Measurements from ENCODE around the gene NR3C1. TPM values are rescaled to one million over a fixed set of nuclear protein-coding genes. Genes with fewer than 3 reads are reported as not detected.

NR3C1 gene
- total RNA-seq, 1 donor from 2014 or later, result 76.7 TPM

- no peak overlapping the region for H3K4me3 ChIP-seq (ENCODE audit: low read length in 3 of 3)
- H3K4me1 ChIP-seq (ENCODE audit: control insufficient read depth in 3 of 3, insufficient read depth in 3 of 3, low read length in 3 of 3), result peaks cover 11 to 21% (median 11%) of the 10 kb centered on the region in 3 donors
- H3K36me3 ChIP-seq (ENCODE audit: control insufficient read depth in 3 of 3, insufficient read depth in 3 of 3, low read length in 3 of 3), result no peaks in the 10 kb centered on the region
- H3K9me3 ChIP-seq (ENCODE audit: control insufficient read depth in 3 of 3, low read length in 3 of 3), result no peaks in the 10 kb centered on the region
- H3K27ac ChIP-seq (ENCODE audit: low read depth, low read length), result no peak overlapping the region
- no peak overlapping the region for H3K9ac ChIP-seq (ENCODE audit: low read depth in 1 of 3, low read length in 3 of 3)
- no peaks in the 10 kb centered on the region for H3K27me3 ChIP-seq (ENCODE audit: control insufficient read depth in 3 of 3, insufficient read depth in 3 of 3, low read length in 3 of 3)
These were observed 169.2 kb downstream of the NR3C1 start for GRCh38 chr5:143234162-143234842.

- H3K27me3 ChIP-seq (ENCODE audit: control insufficient read depth in 3 of 3, insufficient read depth in 3 of 3, low read length in 3 of 3), result no peaks in the 10 kb centered on the region
These were observed 170.5 kb downstream of the NR3C1 start for GRCh38 chr5:143233031-143233430.

DNA sequence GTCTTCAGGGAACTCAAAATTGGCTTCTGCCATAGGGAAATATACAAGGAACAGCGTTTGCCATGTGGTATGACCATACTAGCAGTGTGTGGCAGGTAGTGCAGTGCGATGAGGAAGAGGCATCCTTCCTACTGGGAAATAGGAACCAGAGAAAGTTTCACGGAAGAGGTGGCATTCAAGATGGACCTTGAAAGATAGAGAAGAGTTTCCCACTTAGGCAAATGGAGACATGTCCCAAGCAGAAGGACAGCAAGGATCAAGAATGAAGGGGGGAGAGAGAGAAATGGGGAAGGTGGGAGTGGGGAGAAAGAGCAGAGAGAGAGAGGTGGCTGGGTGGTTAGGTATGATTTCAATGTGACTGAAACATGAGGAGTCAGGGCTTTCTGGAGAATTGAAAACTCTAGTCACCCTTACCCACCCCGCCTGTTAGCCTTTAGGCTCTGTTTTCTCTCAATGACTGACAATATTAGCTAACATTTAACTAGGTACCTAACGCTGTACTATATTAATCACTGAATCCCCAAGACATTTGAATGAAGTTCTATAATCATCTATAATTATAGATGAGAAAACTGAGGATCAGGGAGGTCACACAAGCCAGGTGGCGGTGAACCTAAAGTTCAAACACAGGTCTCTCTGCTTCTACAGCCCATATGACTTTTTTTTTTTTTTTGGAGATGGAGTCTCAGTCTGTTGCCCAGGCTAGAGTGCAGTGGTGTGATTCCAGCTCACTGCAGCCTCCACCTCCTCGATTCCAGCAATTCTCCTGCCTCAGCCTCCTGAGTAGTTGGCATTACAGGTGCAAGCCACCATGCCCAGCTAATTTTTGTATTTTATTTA is 171.3 kb downstream of the NR3C1 start:
- Histone ChIP-seq H3K4me1 (ENCODE audit: control insufficient read depth in 3 of 3, insufficient read depth in 3 of 3, low read length in 3 of 3) (peaks cover 12 to 26% (median 18%) of the 10 kb centered on the region in 3 donors), H3K9ac (ENCODE audit: low read depth in 1 of 3, low read length in 3 of 3) (no peak overlapping the region), H3K27me3 (ENCODE audit: control insufficient read depth in 3 of 3, insufficient read depth in 3 of 3, low read length in 3 of 3) (no peaks in the 10 kb centered on the region), H3K27ac (ENCODE audit: low read depth, low read length) (no peak overlapping the region), H3K9me3 (ENCODE audit: control insufficient read depth in 3 of 3, low read length in 3 of 3) (no peaks in the 10 kb centered on the region), H3K4me3 (ENCODE audit: low read length in 3 of 3) (no peak overlapping the region), H3K36me3 (ENCODE audit: control insufficient read depth in 3 of 3, insufficient read depth in 3 of 3, low read length in 3 of 3) (no peaks in the 10 kb centered on the region)

More at GRCh38 chr5:143233031-143233430, 170.5 kb downstream of the NR3C1 start:
- Histone ChIP-seq H3K9me3 (ENCODE audit: control insufficient read depth in 3 of 3, low read length in 3 of 3) (no peaks in the 10 kb centered on the region), H3K4me1 (ENCODE audit: control insufficient read depth in 3 of 3, insufficient read depth in 3 of 3, low read length in 3 of 3) (peaks cover 12 to 26% (median 16%) of the 10 kb centered on the region in 3 donors), H3K27ac (ENCODE audit: low read depth, low read length) (no peak overlapping the region), H3K36me3 (ENCODE audit: control insufficient read depth in 3 of 3, insufficient read depth in 3 of 3, low read length in 3 of 3) (no peaks in the 10 kb centered on the region), H3K9ac (ENCODE audit: low read depth in 1 of 3, low read length in 3 of 3) (no peak overlapping the region), H3K4me3 (ENCODE audit: low read length in 3 of 3) (no peak overlapping the region)

GRCh38 chr5:143231416-143231815 is 172.1 kb downstream of the NR3C1 start:
- no peak overlapping the region for H3K4me3 ChIP-seq (ENCODE audit: low read length in 3 of 3)
- no peaks in the 10 kb centered on the region for H3K27me3 ChIP-seq (ENCODE audit: control insufficient read depth in 3 of 3, insufficient read depth in 3 of 3, low read length in 3 of 3)
- no peak overlapping the region for H3K9ac ChIP-seq (ENCODE audit: low read depth in 1 of 3, low read length in 3 of 3)
- peaks cover 19 to 33% (median 26%) of the 10 kb centered on the region in 3 donors for H3K4me1 ChIP-seq (ENCODE audit: control insufficient read depth in 3 of 3, insufficient read depth in 3 of 3, low read length in 3 of 3)
- H3K36me3 ChIP-seq (ENCODE audit: control insufficient read depth in 3 of 3, insufficient read depth in 3 of 3, low read length in 3 of 3), result no peaks in the 10 kb centered on the region
- H3K27ac ChIP-seq (ENCODE audit: low read depth, low read length), result no peak overlapping the region
- no peaks in the 10 kb centered on the region for H3K9me3 ChIP-seq (ENCODE audit: control insufficient read depth in 3 of 3, low read length in 3 of 3)

GRCh38 chr5:143230676-143230996 is 172.8 kb downstream of the NR3C1 start:
- H3K9ac ChIP-seq (ENCODE audit: low read depth in 1 of 3, low read length in 3 of 3), result no peak overlapping the region
- H3K27me3 ChIP-seq (ENCODE audit: control insufficient read depth in 3 of 3, insufficient read depth in 3 of 3, low read length in 3 of 3), result no peaks in the 10 kb centered on the region
- H3K27ac ChIP-seq (ENCODE audit: low read depth, low read length), result no peak overlapping the region
- no peaks in the 10 kb centered on the region for H3K36me3 ChIP-seq (ENCODE audit: control insufficient read depth in 3 of 3, insufficient read depth in 3 of 3, low read length in 3 of 3)
- no peak overlapping the region for H3K4me3 ChIP-seq (ENCODE audit: low read length in 3 of 3)
- peaks cover 21 to 34% (median 27%) of the 10 kb centered on the region in 3 donors for H3K4me1 ChIP-seq (ENCODE audit: control insufficient read depth in 3 of 3, insufficient read depth in 3 of 3, low read length in 3 of 3)
- no peaks in the 10 kb centered on the region for H3K9me3 ChIP-seq (ENCODE audit: control insufficient read depth in 3 of 3, low read length in 3 of 3)

GRCh38 chr5:143229896-143230675 is 173.4 kb downstream of the NR3C1 start:
- Histone ChIP-seq H3K9me3 (ENCODE audit: control insufficient read depth in 3 of 3, low read length in 3 of 3) (no peaks in the 10 kb centered on the region), H3K4me3 (ENCODE audit: low read length in 3 of 3) (no peak overlapping the region), H3K27me3 (ENCODE audit: control insufficient read depth in 3 of 3, insufficient read depth in 3 of 3, low read length in 3 of 3) (no peaks in the 10 kb centered on the region), H3K36me3 (ENCODE audit: control insufficient read depth in 3 of 3, insufficient read depth in 3 of 3, low read length in 3 of 3) (no peaks in the 10 kb centered on the region), H3K9ac (ENCODE audit: low read depth in 1 of 3, low read length in 3 of 3) (no peak overlapping the region), H3K27ac (ENCODE audit: low read depth, low read length) (peak overlapping the region; percentile 3), H3K4me1 (ENCODE audit: control insufficient read depth in 3 of 3, insufficient read depth in 3 of 3, low read length in 3 of 3) (peaks cover 23 to 30% (median 27%) of the 10 kb centered on the region in 3 donors)

DNA sequence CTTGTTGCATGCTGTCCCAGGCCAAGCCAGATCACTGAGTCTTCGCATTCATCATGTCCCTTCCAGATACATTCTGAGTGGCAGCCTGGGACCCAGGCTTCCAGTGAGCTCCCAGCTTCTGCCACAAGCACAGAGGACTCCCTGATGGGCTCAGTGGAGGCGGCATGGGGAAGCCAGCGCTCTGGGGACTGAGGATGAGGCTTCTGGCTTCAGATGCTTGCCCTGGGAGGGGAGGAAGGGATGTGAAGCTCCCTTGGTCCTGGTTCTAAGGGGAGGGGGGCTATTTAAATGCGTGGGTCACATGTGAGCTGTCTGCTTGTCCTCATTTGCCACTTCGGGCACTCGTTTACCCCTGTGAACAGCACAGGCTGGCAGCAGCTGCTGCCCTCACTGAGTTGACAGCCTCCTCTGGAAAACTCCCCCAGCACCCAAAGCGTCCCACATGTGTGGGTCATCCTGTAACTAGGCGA is 174.0 kb downstream of the NR3C1 start:
- Histone ChIP-seq H3K36me3 (ENCODE audit: control insufficient read depth in 3 of 3, insufficient read depth in 3 of 3, low read length in 3 of 3) (no peaks in the 10 kb centered on the region), H3K4me3 (ENCODE audit: low read length in 3 of 3) (no peak overlapping the region), H3K9me3 (ENCODE audit: control insufficient read depth in 3 of 3, low read length in 3 of 3) (no peaks in the 10 kb centered on the region), H3K4me1 (ENCODE audit: control insufficient read depth in 3 of 3, insufficient read depth in 3 of 3, low read length in 3 of 3) (peaks cover 23 to 27% (median 27%) of the 10 kb centered on the region in 3 donors), H3K27me3 (ENCODE audit: control insufficient read depth in 3 of 3, insufficient read depth in 3 of 3, low read length in 3 of 3) (no peaks in the 10 kb centered on the region), H3K27ac (ENCODE audit: low read depth, low read length) (peak overlapping the region; percentile 3), H3K9ac (ENCODE audit: low read depth in 1 of 3, low read length in 3 of 3) (no peak overlapping the region)

DNA sequence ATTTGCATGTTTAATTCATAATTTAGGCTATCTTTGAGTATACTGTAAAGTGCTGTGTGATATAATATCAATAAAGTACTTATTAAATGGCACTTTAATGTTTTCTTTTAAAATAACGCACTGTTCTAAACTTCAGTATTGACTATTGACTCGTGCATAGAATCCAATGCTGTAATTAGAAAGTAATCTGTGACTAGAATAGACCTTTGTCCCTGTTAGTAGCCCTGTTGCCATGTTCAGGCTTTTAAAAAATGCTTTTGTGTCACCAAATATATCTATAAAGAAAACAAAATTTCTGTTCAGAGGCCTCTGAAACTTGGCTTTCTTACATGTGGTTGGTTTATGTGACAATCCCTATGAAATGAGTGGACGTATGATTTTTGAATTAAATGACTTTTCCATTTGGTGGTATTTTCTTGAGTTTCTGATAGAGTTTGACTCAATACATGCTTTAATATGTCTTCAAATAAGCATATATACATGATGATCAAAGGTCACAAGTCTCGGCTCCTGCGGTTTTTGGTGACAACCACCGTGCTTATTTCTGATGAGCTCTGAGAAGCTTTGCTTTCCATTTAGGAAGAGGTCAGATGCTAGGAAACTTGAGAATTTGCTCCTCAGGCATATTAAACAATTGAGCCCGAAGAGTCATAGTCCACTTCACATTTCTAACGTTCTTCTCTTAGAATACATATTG is 174.7 kb downstream of the NR3C1 start:
- H3K4me3 ChIP-seq (ENCODE audit: low read length in 3 of 3), result no peak overlapping the region
- H3K9me3 ChIP-seq (ENCODE audit: control insufficient read depth in 3 of 3, low read length in 3 of 3), result no peaks in the 10 kb centered on the region
- no peak overlapping the region for H3K9ac ChIP-seq (ENCODE audit: low read depth in 1 of 3, low read length in 3 of 3)
- H3K4me1 ChIP-seq (ENCODE audit: control insufficient read depth in 3 of 3, insufficient read depth in 3 of 3, low read length in 3 of 3), result peaks cover 23 to 27% (median 27%) of the 10 kb centered on the region in 3 donors
- H3K36me3 ChIP-seq (ENCODE audit: control insufficient read depth in 3 of 3, insufficient read depth in 3 of 3, low read length in 3 of 3), result peaks cover 0 to under 1% (median 0%) of the 10 kb centered on the region in 3 donors
- H3K27me3 ChIP-seq (ENCODE audit: control insufficient read depth in 3 of 3, insufficient read depth in 3 of 3, low read length in 3 of 3), result no peaks in the 10 kb centered on the region
- no peak overlapping the region for H3K27ac ChIP-seq (ENCODE audit: low read depth, low read length)

All from skeletal muscle tissue (tissue), 4 donors.